ENCODE data around the gene CTNNAL1.

DNA sequence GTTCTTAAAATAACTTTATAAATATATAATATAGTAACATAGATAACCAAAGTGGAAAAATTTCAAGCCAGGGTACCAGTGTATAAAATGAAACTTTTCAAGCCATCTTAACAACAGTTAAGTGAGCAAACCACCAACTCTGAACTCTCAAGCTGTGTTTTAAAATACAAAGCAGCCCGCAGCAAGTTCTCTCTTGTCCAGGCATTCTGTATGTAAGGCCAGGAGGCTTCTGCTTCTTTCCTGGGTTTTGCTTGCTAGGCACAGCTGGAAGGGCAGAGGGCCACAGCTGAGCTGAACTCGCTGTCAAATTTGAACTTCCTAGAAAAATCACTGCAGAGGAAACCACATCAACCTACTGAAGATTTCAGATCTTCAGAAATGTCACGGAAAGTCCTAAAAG is 6.8 kb upstream of the CTNNAL1 start:
- TF ChIP-seq POLR2A (IDR thresholded peaks at IDR 0.05) (no peak), POLR2AphosphoS5 (IDR thresholded peaks at IDR 0.05) (no peak)
- TF ChIP-seq, protein P1, sequence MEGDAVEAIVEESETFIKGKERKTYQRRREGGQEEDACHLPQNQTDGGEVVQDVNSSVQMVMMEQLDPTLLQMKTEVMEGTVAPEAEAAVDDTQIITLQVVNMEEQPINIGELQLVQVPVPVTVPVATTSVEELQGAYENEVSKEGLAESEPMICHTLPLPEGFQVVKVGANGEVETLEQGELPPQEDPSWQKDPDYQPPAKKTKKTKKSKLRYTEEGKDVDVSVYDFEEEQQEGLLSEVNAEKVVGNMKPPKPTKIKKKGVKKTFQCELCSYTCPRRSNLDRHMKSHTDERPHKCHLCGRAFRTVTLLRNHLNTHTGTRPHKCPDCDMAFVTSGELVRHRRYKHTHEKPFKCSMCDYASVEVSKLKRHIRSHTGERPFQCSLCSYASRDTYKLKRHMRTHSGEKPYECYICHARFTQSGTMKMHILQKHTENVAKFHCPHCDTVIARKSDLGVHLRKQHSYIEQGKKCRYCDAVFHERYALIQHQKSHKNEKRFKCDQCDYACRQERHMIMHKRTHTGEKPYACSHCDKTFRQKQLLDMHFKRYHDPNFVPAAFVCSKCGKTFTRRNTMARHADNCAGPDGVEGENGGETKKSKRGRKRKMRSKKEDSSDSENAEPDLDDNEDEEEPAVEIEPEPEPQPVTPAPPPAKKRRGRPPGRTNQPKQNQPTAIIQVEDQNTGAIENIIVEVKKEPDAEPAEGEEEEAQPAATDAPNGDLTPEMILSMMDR (IDR thresholded peaks at IDR 0.05 in 8 of 11, conservative IDR thresholded peaks at IDR 0.05 in 3 of 11) = no peak

Data from spleen (tissue), 7 donors.